ENCODE measurements around the gene ARL16.

ARL16 gene

DNA sequence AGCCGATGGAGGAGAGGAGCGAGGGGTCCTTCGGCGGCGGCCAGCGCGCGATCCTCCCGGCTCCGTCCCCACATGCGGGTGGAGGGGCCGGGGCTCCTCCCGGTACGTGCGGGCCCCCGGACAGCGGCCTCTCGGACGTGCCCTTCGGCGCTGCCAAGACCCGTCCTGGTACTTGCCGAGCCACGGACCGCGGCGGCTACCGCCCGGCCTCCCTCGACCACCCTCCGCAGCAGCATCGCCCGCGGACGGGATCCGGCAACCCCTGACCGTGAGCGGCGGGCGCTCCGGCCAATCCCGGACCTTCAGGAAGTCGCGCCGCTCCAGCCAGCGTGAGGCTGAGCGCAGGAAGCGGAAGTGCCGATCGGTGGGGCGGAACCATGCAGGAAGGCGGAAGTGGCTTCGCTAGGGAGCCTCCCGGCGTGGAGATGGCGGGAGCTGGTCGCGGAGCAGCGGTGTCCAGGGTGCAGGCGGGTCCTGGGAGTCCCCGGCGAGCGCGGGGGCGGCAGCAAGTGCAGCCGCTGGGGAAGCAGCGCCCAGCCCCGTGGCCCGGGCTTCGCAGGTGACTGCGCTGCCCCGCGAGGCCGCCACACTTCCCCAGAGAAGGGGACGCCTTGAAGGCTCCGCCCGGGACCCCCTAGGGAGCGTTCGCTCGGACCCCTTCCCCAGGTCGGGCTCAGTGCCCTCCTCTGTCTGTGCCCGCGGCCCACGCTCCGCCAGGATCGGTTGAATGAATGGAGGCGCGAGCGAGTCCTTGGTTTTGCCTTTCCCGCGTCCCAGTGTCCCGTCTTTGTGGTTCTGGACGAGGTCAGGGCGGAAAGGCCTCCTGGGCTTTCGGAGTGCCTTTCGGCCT is 17.0 kb downstream of the ARL16 start, which contains the start of the genes CCDC137 and OXLD1:
Gene CCDC137, plus strand, starts transcription at position 396 of the 850 bp plus-strand sequence. Its CDS starts 30 bp downstream, at position 426.
Gene OXLD1, minus strand, starts transcription at position 264 of the 850 bp plus-strand sequence. Its CDS starts 28 bp downstream, at position 236.
- DNase-seq, result peak; percentile 89

DNA sequence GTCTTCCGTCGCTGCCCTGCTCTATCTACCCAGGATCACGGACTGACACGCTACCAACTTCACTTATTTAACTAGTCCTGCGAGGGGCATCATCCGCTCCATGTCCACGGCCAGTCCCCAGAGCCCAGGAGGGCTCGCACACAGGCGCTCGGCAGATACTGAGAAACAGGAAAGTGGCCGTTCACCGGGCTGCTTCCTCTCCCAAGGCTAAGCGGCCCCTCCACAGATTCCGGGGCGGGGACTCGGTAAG is 17.6 kb downstream of the ARL16 start:
- no peak for DNase-seq

DNA sequence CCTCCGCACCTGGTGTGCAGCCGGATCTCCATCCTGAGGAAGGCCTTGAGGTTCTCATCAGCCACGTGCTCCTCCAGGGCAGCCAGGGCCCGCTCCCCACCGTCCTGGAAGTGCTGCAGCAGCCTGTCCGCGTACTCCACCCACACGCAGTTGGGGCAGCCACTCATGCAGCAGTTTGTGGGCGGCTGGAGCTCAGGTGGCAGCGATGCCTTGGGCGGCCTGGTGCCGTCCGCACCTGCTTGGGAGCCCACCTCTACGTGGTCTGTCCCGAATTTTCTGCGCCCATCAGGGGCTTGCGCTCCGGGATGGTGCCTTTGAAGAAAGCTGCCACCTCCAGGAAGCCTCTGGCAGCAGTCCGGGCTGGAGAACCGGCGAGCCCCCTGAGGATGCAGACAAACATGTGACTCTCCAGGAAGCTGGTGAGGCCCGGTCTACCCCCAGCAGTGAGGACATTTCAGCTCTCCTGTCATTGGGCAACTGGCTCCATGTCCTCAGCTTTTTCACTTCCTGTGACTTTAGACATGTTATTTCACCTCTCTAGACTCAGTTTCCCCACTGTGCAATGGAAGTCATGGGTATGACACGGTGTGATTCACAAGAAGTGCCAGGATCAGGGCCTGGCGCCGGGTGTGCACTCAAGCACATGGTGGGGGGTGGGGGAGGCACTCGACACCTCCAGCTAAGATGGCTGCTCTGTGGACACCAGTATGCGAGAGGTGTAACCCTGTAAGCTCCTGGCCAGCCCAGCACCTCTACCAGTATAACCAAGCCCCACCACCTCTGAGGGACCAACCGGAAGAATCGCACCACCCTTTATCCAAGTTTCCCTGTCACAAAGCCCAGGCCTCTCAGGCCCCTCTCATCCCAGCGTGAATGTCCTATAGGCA is 18.1 kb downstream of the ARL16 start:
- DNase-seq, result peak; percentile 15

DNA sequence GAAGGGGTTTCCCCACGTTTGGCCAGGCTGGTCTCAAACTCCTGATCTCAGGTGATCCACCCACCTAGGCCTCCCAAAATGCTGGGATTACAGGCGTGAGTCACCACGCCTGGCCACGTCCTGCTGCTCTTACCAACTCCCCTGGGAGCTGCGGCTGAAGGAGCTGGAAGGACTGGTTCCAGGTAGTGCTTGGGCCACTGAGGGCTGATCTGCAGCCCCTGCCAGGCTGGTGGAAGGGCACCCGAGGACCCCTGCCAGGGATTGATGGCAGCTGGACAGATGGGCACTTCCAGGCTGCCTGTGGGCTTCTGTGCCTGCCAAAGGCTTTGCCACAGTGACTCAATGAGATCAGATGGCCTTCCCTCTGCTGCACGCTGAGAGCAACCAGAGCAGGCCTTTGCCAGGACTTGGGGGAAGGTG is 19.5 kb downstream of the ARL16 start:
- DNase-seq, result no peak

DNA sequence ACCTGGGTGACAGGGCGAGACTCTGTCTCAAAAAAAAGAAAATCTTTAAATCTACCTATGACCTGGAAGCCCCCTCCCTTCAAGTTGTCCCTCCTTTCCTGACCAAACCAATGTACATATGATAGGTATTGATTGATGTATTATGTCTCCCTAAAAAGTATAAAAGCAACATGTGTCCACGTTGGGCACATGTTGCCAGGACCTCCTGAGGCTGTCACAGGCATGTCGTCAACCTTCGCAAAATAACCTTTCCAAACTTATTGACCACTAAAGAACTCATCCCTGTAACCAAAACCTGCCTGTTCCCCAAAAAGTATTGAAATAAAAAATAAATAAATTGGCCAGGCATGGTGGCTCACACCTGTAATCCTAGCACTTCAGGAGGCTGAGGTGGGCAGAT is 21.6 kb downstream of the ARL16 start:
- DNase-seq, result no peak

DNA sequence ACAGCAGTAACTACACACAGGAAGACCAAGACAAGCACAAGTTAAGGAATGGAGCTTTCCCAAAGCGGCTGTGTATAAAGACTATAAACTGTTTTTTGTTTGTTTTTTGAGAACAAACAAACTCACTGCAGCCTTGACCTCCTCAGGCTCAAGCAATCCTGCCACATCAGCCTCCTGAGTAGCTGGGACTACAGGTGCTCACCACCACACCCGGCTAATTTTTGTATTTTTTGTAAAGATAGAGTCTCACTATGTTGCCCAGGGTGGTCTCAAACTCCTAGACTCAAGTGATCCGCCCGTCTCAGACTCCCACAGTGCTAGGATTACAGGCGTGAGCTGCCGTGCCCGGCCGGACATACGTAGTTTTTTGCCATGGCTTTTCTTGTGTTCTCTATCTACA is 23.2 kb downstream of the ARL16 start:
- DNase-seq, result no peak

DNA sequence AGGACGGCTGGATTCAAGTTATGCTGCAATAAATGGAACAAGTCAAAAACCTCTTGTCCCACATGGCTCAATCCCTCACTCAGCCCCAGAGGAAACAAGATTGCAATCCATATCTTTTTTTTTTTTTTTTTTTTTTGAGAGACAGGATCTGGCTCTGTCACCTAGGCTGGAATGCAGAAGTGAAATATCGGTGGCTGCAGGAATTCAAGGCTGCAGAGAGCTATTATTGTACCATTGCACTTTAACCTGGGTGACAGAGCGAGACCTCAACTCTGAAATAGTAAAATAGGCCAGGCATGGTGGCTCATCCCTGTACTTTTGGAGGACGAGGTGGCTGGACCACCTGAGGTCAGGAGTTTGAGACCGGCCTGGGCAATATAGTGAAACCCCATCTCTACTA is 24.6 kb downstream of the ARL16 start:
- no peak for DNase-seq

DNA sequence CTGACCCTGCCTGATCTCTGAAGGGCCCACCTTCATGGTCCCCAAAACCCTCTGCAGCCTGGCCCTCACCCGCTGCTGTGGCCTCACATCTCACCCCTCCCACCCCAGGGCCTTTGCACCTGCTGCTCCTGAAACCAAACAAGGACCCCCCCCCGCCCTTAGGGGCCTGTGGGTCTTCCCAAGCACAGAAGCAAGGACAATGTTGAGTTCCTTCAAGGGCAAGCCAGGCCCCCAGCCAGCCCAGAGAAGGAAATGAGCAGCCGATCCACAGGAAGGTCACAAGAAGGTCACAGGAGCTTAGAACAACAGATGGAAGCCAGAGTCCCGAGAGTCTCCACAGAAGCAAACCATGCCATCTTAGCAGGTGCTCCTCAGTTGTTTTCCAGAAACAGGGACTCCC is 26.8 kb downstream of the ARL16 start:
- no peak for DNase-seq

DNA sequence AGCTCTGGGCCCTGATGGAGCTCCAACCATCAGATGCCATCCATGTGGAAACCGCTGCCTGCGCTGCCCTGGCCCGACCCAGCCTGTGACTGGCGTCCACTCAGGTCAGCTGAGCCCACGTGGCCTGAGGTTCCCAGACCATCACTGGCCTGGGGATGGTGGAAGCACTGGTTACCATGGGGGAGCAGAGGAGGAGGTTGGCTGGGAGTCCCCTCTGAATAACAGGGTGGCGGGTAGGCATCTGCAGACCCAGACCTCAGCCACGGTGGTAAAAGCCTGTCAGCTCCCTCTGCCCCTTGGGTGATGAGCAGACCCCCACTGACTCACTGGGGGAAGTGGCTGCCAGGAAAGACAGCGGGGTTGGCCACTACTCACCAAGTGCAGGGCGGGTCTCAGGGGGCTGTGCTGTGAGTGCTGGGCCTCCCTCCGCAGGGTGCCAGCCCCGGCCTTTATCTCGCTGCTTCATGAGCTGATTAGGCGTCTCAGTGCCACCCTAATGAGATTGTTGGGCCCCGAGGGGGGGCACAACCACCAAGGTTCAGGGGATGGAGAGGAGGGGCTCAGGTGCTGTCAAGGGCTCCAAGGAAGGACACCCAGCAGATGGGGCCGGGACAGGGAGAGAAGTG is 27.4 kb downstream of the ARL16 start, which contains the start of gene PDE6G:
Gene PDE6G, minus strand, starts transcription at position 425 of the 626 bp plus-strand sequence. CDS start 3,237 bp downstream, outside the sequence.
- DNase-seq, result no peak

DNA sequence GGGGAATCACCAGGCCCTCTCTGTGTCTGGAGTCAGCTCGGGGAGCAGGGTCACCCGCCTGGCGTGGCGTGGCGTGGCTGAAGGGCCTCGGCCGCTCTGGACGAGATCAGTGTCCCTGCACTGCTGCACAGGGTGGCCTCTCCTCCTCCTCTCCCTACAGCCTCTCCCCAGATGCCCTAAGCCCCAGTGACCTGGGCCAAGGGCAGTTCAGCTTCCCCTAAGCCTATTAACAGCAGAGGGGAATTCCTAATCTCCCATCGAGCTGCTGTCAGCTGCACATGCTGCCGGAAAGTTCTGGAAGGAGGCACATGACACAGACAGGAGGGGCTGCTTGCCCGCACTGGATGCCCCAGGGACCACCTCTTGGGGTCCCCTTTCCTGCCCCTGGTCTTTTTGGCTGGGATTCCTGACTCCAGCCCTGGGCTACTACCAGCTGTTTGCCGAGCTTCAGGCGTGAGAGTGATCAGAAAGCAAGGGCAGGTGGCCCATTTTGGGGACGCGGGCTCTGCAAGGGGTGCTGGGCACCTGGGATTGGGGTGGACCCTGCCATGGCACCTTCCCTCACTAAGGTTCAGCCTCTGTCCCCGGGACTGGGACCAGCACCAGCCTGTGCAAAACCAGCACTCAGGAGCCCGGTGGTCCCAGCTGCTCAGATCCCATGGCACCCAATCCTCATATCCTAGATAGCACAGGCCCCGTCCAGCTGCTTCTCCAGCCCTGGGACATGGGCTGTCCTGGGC is 28.0 kb downstream of the ARL16 start:
- no peak for DNase-seq

DNA sequence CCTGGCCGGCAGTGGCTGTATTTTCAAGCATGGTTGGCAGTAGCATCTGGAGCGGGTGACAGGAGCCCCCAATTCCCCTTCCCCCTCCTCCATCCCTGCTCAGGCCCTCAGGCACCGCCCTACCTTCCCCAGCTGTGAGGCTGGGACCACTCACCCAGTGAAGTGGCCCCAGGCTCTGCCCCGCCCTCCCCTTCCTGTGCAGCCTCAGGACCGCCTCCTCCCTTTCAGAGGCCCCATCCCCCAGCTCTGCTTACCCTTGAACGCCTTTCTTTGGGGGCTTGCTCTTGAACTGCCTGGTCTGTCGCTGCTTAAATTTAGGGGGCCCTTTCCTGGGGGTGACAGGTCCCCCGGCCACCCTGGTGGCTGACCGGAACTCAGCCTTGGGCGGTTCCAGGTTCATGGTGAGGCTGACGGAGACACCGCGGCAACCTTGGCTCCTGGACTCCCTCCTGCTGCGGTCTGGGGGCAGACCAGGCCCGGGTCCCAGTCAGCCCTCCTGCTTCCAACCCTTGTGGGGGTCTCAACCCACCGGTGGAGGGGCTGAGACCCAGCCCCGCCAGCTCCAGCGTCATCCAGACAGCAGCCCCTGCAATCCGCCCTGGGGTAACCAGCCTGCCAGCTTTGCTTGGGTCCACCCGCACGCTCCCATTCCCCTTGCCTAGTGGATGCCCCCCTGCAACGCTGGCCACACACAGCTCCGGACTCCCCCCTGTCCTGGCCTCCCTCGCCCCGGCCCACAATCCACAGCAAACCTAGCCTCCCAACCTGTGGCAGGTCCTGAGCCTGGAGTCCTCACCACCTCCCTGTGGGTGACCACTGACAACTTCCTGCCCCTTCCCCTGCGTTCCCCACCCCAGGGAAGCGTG is 30.5 kb downstream of the ARL16 start:
- no peak for DNase-seq

DNA sequence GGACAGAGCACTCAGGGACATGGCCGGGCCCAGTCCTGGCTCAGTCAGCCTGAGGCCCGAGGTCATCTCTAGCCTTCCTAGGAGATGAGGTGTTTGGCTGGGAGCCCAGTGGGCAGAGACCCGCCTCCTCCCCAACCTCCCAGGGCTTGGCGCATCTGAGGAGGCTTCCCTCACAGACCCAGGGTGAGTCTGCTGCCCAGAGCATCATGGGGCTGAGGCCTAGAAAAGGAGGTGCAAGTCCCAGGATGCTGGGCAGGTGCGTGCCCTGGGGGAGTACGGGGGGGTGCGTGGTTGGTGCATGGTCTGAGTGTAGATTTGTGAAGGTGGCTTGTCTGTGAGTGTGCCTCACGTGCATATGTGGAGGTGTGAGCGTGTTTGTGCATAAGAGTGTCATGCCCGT is 31.9 kb downstream of the ARL16 start:
- no peak for DNase-seq

DNA sequence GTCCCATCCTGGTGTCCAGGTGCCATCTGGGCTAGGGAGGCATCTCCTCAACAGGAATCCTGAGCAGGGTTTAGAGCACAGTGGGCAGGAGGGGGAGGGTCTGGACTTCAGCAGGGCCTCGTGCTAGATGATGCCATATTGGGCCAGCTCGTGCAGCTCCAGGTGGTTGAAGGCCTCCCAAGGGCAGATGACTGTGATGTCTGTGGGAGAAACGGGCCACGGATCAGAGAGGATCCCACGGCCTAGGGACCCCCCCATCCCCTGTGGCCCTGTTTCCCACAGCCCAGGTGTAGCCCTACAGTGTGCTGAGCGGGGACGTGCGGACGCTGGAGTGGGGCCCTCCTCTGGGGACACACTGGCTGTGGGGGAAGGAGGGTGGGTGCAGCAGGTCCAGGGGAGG is 32.6 kb downstream of the ARL16 start:
- no peak for DNase-seq

DNA sequence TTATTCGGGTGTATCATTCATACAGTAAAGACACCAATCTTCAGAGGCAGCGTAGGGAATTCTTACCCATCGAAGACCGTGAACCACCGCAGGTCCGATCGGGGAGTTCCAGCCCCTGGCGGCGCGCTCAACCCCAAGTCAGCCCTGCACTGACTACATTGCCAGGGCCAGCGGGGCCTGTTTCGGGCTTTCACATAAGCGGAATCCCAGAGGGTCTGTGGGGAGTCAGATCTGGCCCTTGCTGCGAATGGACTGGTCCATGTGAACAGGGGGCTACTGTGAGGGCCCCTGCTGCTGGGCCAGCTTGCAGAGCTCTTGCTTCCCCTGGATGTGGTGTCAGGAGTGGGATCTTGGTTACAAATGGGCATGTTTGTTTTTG is 34.9 kb downstream of the ARL16 start:
- no peak for DNase-seq

DNA sequence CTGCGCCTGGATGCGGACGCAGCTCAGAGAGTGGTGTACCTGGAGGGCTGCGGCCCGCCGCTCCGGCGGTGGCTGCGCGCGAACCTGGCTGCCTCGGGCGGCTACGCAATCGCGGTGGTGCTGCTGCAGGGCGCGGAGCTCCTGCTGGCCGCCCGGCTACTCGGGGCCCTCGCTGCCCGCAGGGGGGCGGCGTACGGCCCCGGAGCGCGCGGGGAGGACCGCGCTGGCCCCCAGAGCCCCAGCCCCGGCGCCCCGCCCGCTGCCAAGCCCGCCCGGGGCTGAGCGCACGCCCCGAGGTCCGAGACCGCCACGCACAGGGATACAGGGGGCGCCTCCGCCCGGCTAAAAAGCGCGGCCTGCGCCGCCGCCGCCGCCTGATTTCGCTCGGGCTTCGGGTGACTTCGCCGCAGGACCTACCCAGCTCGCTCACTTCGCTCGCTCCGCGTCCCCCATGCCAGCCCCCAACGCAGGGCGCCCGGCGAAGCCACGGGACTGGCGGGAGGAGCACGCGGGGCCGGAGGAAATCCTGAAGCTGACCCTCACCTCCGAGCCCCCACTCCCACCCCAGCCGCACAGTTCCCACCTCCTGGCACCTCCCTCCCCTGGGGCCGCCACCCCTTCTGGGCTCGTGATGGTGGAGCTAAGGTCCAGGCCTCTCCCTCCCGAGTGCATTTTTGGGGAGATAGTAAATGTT is 35.4 kb downstream of the ARL16 start:
- no peak for DNase-seq

DNA sequence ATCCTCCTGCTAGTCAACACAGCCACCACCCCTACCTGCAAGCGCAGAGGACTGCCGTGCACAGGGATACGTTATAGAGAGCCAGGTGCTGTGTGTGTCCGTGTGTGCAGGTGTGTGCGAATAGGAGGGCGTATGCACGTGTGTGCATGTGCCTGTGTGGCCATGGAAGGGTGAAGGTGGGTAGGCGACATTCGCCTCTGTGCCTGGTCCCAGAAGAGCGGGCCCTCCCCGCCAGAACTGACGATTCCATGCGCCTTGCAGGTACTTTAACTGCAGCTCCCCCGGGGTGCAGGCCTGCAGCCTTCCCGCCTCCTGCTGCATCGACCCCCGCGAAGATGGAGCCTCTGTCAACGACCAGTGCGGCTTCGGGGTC is 36.0 kb downstream of the ARL16 start:
- DNase-seq, result no peak

DNA sequence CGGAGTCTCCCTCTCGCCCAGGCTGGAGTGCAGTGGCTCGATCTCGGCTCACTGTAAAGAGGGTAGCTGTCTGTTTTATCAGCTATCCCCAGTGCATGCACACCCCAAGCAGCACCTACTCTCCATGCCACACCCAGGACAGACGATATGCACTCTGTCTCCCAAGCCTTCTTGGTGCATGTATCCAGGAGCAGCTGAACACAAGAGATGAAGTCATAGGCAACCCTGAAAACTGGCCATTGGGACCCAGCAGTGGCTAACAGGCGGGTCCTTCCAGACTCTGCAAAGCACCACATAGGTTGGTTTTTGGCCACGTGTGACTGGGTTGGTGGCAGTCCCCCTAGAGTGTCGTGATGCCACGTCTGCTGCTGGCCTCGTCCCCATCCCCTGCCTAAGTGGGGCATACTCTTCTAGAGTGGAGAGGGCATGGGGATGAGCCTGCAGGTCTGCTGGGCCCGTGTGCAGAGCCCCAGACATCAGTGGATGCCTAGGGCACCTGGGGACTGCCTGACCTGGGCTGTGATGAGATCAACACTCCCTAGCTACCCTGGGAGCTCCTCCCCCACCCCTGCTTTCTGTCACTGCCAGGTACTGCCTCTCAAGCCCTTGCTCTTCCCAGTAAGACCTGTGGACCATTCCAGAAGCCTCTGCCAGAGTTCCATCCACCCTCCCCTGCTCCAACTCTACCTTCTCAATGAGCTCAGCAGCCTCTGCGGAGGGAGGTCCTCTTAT is 36.6 kb downstream of the ARL16 start:
- DNase-seq, result no peak

DNA sequence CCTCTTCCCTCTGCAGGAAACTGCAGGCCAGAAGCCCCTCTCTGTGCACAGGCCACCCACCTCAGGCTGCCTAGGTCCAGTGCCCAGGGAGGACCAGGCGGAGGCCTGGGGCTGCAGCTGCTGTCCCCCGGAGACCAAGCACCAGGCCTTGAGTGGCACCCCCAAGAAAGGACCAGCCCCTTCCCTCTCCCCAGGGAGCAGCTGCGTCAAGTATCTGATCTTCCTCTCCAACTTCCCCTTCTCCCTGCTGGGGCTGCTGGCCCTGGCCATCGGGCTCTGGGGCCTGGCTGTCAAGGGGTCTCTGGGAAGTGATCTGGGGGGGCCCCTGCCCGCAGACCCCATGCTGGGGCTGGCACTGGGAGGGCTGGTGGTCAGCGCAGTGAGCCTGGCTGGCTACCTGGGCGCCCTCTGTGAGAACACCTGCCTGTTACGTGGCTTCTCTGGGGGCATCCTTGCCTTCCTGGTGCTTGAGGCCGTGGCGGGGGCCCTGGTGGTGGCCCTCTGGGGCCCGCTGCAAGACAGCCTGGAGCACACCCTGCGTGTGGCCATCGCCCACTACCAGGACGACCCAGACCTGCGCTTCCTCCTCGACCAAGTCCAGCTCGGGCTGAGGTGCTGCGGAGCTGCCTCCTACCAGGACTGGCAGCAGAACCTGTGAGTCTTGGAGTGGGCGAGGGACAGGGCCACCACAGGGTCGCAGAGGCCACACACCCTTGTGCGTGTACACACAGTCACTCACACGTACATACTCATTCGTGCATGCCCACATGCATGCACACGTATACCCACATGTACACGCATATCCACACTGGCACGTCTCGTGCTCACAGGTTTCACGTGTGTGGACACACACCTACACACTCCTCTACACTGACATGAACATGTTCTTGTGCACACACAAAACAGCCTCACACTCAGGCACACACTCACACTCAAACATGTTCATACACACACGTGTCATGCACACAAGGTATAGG is 38.3 kb downstream of the ARL16 start:
- DNase-seq, result no peak

DNA sequence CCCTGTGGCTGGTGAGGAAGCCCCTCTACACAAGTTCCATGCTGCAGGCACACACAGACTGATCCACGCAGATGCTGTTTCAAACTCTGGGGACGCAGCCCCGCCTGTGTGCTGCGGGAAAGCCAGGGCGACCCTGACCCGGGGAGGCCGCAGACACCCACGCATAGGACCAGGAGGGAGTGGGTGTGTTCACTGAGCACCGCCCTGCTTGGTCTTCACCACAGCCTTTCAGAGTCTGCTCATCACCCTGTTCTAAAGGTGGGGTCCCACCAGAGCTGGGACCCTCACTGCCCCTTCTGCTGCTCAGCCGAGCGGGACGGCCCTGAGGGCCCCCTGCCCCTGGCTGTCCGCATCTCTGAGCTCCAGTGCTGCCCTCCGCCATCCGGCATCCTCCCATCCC is 39.1 kb downstream of the ARL16 start:
- DNase-seq, result no peak

Measured in activated effector memory CD4-positive, alpha-beta T cell treated with Interleukin-2 at 50 U/mL for 16 hours (primary cell).